WTC11 (cell line): ENCODE results near the gene SLC12A8. TPM values are rescaled to one million over a fixed set of nuclear protein-coding genes. Genes with fewer than 3 reads are reported as not detected.

ENCODE experiments used
- ATAC-seq: fragments of 200-7000 bp; cut with Tn5 transposase; 2 replicates; pipeline ENCODE4 v1.10.0; 2021; ENCODE audit warnings: mild to moderate bottlenecking, moderate library complexity
- CTCF ChIA-PET: fragments of 300-600 bp; sonication (Branson Sonifier 250); formaldehyde crosslinking; loops from one replicate; lab custom pipeline; 2021; ENCODE audit warnings: antibody characterized with exemption; lab: Charles Lee
- POLR2A ChIA-PET: fragments of 350-600 bp; sonication (Branson Sonifier 250); formaldehyde crosslinking; loops from one replicate; lab custom pipeline; 2021; ENCODE audit warnings: antibody characterized with exemption; lab: Charles Lee
- DNase-seq: peaks from one replicate; pipeline ENCODE4 v3.0.0; 2021; ENCODE audit warnings: low spot score
- H3K27ac Mint-ChIP-seq: 2 replicates; pipeline ENCODE4 v1.8.0; 2021; ENCODE audit warnings: mixed read lengths
- H3K27me3 Mint-ChIP-seq: 2 replicates; pipeline ENCODE4 v1.8.0; 2021; ENCODE audit warnings: low read depth, mild to moderate bottlenecking, moderate library complexity, mixed read lengths
- H3K36me3 Mint-ChIP-seq: 2 replicates; pipeline ENCODE4 v1.8.0; 2021; ENCODE audit warnings: mixed read lengths
- H3K4me1 Mint-ChIP-seq: 2 replicates; pipeline ENCODE4 v1.8.0; 2022; ENCODE audit warnings: mixed read lengths
- H3K4me3 Mint-ChIP-seq: 2 replicates; pipeline ENCODE4 v1.8.0; 2021; ENCODE audit warnings: mild to moderate bottlenecking, moderate library complexity, mixed read lengths
- H3K9me3 Mint-ChIP-seq: 2 replicates; pipeline ENCODE4 v1.8.0; 2021; ENCODE audit warnings: mixed read lengths
- E2F5 ChIP-seq: sonication (generic); formaldehyde crosslinking; IDR thresholded peaks from 2 replicates; pipeline ENCODE4 v1.8.1; 2022; ENCODE audit warnings: mild to moderate bottlenecking, moderate library complexity, missing genetic modification reagents
- EMX1 ChIP-seq: fragments of 250-450 bp; sonication (Bioruptor Pico); IDR thresholded peaks from 2 replicates; pipeline ENCODE4 v1.8.0; 2021; ENCODE audit warnings: mild to moderate bottlenecking
- ETV6 ChIP-seq: sonication (generic); formaldehyde crosslinking; IDR thresholded peaks from 2 replicates; pipeline ENCODE4 v1.8.1; 2022; ENCODE audit warnings: mild to moderate bottlenecking, missing genetic modification reagents
- FOXK1 ChIP-seq: sonication (generic); formaldehyde crosslinking; IDR thresholded peaks from 2 replicates; pipeline ENCODE4 v1.8.0; 2022; ENCODE audit warnings: mild to moderate bottlenecking, moderate library complexity, missing genetic modification reagents
- GTF2I ChIP-seq: fragments of 250-450 bp; sonication (Bioruptor Pico); conservative IDR thresholded peaks from 2 replicates; pipeline ENCODE4 v1.4.0; 2021; ENCODE audit warnings: mild to moderate bottlenecking
- JUN ChIP-seq: sonication (generic); formaldehyde crosslinking; IDR thresholded peaks from 2 replicates; pipeline ENCODE4 v1.8.0; 2023; ENCODE audit warnings: mild to moderate bottlenecking, missing genetic modification reagents
- MXD4 ChIP-seq: fragments of 250-450 bp; sonication (Bioruptor Pico); IDR thresholded peaks from 2 replicates; pipeline ENCODE4 v1.8.0; 2021; ENCODE audit warnings: mild to moderate bottlenecking, moderate library complexity, borderline replicate concordance
- NR3C1 ChIP-seq: sonication (generic); formaldehyde crosslinking; conservative IDR thresholded peaks from 2 replicates; pipeline ENCODE4 v1.8.1; 2023; ENCODE audit warnings: low read depth, mild to moderate bottlenecking, missing genetic modification reagents
- PREB ChIP-seq: sonication (generic); formaldehyde crosslinking; IDR thresholded peaks from 2 replicates; pipeline ENCODE4 v1.8.1; 2022; ENCODE audit warnings: mild to moderate bottlenecking, missing genetic modification reagents, moderate library complexity, borderline replicate concordance
- RORB ChIP-seq: fragments of 250-450 bp; sonication (Bioruptor Pico); IDR thresholded peaks from 2 replicates; pipeline ENCODE4 v1.9.0; 2021; ENCODE audit warnings: mild to moderate bottlenecking
- USF2 ChIP-seq: sonication (generic); formaldehyde crosslinking; IDR thresholded peaks from 2 replicates; pipeline ENCODE4 v1.8.1; 2023; ENCODE audit warnings: mild to moderate bottlenecking, missing genetic modification reagents, moderate library complexity
- ZBTB21 ChIP-seq: sonication (generic); formaldehyde crosslinking; IDR thresholded peaks from 2 replicates; pipeline ENCODE4 v1.8.1; 2023; ENCODE audit warnings: mild to moderate bottlenecking, missing genetic modification reagents, borderline replicate concordance
- ZNF138 ChIP-seq: sonication (generic); formaldehyde crosslinking; conservative IDR thresholded peaks from 2 replicates; pipeline ENCODE4 v1.8.1; 2022; ENCODE audit warnings: mild to moderate bottlenecking, moderate library complexity, missing genetic modification reagents
- ZNF232 ChIP-seq: sonication (generic); formaldehyde crosslinking; IDR thresholded peaks from 2 replicates; pipeline ENCODE4 v1.8.0; 2022; ENCODE audit warnings: mild to moderate bottlenecking, missing genetic modification reagents
- ZNF263 ChIP-seq: sonication (generic); formaldehyde crosslinking; IDR thresholded peaks from 2 replicates; pipeline ENCODE4 v1.8.1; 2022; ENCODE audit warnings: low read depth, mild to moderate bottlenecking, moderate library complexity, missing genetic modification reagents
- ZNF671 ChIP-seq: fragments of 250-450 bp; sonication (Bioruptor Pico); IDR thresholded peaks from 2 replicates; pipeline ENCODE4 v1.8.0; 2021; ENCODE audit warnings: mild to moderate bottlenecking
- total RNA-seq: library from RNA; stranded (reverse); gene quantifications from 3 replicates; pipeline ENCODE4 v1.2.3, GENCODE V29; 2021
- TF ChIP-seq, protein P1 (sequence below): sonication (generic); formaldehyde crosslinking; IDR thresholded peaks from 2 replicates; pipeline ENCODE4 v1.8.0; 2023; ENCODE audit warnings: missing genetic modification reagents
- TF ChIP-seq, protein P2 (sequence below): sonication (generic); formaldehyde crosslinking; IDR thresholded peaks from 2 replicates; pipeline ENCODE4 v1.8.0; 2023; ENCODE audit warnings: mild to moderate bottlenecking, missing genetic modification reagents
- TF ChIP-seq, protein P3 (sequence below): sonication (generic); formaldehyde crosslinking; IDR thresholded peaks from 2 replicates; pipeline ENCODE4 v1.8.0; 2022; ENCODE audit warnings: missing genetic modification reagents

Gene SLC12A8
- total RNA-seq, 1 experiment from 2014 or later = 9.1 TPM

DNA sequence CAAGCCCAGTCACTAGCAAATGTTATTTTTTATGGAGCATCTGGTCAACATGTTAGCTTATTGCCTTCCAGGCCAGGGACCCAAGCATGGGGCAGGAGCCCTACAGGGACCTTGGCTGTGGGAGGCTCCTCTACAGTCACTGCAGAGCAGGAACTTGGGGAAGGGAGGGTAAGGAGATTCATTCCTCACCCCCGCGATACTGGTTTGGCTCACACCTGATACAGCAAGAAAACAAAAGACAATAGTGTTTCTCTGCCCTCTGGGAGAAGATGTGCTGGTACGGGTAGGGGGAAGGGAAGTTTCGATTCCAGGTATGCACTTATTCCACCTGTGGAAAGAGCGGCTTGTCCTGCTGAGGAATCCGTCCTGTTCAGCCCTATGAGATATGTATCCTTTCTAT lies 77.6 kb downstream of the SLC12A8 start:
- H3K36me3 Mint-ChIP-seq = no peaks in the 10 kb centered on the region
- POLR2A ChIA-PET = no interaction called here
- no peak overlapping the region for H3K27ac Mint-ChIP-seq
- H3K9me3 Mint-ChIP-seq = no peaks in the 10 kb centered on the region
- ATAC-seq (no peak), DNase-seq (no peak)
- CTCF ChIA-PET = no interaction called here
- H3K4me3 Mint-ChIP-seq = no peak overlapping the region
- no peaks in the 10 kb centered on the region for H3K27me3 Mint-ChIP-seq
- no peak for TF ChIP-seq ZNF232
- TF ChIP-seq, protein P1, sequence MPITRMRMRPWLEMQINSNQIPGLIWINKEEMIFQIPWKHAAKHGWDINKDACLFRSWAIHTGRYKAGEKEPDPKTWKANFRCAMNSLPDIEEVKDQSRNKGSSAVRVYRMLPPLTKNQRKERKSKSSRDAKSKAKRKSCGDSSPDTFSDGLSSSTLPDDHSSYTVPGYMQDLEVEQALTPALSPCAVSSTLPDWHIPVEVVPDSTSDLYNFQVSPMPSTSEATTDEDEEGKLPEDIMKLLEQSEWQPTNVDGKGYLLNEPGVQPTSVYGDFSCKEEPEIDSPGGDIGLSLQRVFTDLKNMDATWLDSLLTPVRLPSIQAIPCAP (CRISPR knock-in tag) = no peak
- TF ChIP-seq ETV6 = no peak
- TF ChIP-seq RORB (CRISPR knock-in tag) = no peak
- TF ChIP-seq, protein P2, sequence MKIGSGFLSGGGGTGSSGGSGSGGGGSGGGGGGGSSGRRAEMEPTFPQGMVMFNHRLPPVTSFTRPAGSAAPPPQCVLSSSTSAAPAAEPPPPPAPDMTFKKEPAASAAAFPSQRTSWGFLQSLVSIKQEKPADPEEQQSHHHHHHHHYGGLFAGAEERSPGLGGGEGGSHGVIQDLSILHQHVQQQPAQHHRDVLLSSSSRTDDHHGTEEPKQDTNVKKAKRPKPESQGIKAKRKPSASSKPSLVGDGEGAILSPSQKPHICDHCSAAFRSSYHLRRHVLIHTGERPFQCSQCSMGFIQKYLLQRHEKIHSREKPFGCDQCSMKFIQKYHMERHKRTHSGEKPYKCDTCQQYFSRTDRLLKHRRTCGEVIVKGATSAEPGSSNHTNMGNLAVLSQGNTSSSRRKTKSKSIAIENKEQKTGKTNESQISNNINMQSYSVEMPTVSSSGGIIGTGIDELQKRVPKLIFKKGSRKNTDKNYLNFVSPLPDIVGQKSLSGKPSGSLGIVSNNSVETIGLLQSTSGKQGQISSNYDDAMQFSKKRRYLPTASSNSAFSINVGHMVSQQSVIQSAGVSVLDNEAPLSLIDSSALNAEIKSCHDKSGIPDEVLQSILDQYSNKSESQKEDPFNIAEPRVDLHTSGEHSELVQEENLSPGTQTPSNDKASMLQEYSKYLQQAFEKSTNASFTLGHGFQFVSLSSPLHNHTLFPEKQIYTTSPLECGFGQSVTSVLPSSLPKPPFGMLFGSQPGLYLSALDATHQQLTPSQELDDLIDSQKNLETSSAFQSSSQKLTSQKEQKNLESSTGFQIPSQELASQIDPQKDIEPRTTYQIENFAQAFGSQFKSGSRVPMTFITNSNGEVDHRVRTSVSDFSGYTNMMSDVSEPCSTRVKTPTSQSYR (CRISPR knock-in tag) = no peak
- TF ChIP-seq ZNF671 (CRISPR knock-in tag) = no peak
- TF ChIP-seq ZNF138 (CRISPR knock-in tag) = no peak
- TF ChIP-seq, protein P3, sequence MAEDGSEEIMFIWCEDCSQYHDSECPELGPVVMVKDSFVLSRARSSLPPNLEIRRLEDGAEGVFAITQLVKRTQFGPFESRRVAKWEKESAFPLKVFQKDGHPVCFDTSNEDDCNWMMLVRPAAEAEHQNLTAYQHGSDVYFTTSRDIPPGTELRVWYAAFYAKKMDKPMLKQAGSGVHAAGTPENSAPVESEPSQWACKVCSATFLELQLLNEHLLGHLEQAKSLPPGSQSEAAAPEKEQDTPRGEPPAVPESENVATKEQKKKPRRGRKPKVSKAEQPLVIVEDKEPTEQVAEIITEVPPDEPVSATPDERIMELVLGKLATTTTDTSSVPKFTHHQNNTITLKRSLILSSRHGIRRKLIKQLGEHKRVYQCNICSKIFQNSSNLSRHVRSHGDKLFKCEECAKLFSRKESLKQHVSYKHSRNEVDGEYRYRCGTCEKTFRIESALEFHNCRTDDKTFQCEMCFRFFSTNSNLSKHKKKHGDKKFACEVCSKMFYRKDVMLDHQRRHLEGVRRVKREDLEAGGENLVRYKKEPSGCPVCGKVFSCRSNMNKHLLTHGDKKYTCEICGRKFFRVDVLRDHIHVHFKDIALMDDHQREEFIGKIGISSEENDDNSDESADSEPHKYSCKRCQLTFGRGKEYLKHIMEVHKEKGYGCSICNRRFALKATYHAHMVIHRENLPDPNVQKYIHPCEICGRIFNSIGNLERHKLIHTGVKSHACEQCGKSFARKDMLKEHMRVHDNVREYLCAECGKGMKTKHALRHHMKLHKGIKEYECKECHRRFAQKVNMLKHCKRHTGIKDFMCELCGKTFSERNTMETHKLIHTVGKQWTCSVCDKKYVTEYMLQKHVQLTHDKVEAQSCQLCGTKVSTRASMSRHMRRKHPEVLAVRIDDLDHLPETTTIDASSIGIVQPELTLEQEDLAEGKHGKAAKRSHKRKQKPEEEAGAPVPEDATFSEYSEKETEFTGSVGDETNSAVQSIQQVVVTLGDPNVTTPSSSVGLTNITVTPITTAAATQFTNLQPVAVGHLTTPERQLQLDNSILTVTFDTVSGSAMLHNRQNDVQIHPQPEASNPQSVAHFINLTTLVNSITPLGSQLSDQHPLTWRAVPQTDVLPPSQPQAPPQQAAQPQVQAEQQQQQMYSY (CRISPR knock-in tag) = no peak
- TF ChIP-seq USF2 = no peak
- TF ChIP-seq GTF2I (CRISPR knock-in tag) = no peak
- no peak for TF ChIP-seq NR3C1
- TF ChIP-seq MXD4 (CRISPR knock-in tag) = no peak
- TF ChIP-seq JUN = no peak
- no peak for TF ChIP-seq ZBTB21 (CRISPR knock-in tag)
- no peak for TF ChIP-seq PREB (CRISPR knock-in tag)
- no peak for TF ChIP-seq ZNF263 (CRISPR knock-in tag)
- no peak for TF ChIP-seq EMX1 (CRISPR knock-in tag)
- no peak for TF ChIP-seq E2F5 (CRISPR knock-in tag)
- TF ChIP-seq FOXK1 (CRISPR knock-in tag) = no peak
- peaks cover 3% of the 10 kb centered on the region; the same call in 1 of the 2 replicates for H3K4me1 Mint-ChIP-seq
